ENCODE results near the gene TMEM201.

The TMEM201 gene

DNA sequence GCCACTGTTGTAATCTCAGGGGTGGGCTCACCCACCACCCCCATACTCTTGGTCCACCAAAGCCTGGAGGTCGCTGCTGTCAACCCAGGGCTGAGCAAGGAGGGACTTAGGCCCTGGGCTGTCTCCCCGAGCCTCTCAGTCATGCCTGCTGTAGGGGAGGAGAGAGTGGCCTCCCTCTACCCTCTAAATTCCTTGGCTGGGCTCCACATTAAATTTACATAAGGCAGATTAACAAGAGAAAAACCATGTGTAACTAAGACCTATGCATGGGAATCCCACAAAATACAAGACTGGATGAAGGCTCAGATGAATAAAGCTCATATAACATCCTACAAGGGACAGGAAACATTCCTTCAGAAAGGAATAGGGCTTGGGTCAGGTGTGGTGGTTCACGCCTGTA is 61.1 kb downstream of the TMEM201 start:
- no peak for ATAC-seq (ENCODE audit: insufficient read depth, low read depth)

DNA sequence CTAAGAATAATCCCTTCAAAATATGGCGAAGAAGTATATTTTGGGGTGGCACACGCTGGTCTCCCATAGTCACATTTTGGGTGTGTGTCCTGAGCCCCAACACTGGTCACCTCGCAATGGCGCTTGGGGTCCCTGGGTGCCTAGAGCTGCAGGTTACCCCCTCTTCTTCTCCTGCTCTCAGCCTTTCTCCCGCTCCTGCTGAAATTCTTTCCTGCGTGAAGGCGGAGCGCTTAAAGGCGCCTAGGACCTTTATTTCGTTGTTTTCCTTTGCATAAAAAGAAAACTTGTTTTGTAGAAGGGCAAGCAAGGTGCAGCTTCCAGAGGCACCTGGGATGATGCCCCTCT is 62.5 kb downstream of the TMEM201 start:
- peaks cover 61% of the 10 kb centered on the region for H3K79me2 ChIP-seq (ENCODE audit: insufficient read depth, low read length)
- TF ChIP-seq CTCF (IDR thresholded peaks at IDR 0.05; ENCODE audit: borderline replicate concordance, extremely low read depth, low read length, poor library complexity, severe bottlenecking) (peak; percentile 23), EZH2 (IDR thresholded peaks at IDR 0.05; ENCODE audit: borderline replicate concordance, low read depth, low read length, severe bottlenecking) (no peak)
- peak overlapping the region; percentile 67 to 79 for H3K4me3 ChIP-seq (ENCODE audit: low read depth in 1 of 2, low read length in 2 of 2)
- peaks cover 32% of the 10 kb centered on the region for H4K20me1 ChIP-seq (ENCODE audit: insufficient read depth, low read length)
- peak overlapping the region; percentile 86 for H3K27ac ChIP-seq (ENCODE audit: low read length)
- H3K4me2 ChIP-seq (ENCODE audit: insufficient read depth, low read length), result peak overlapping the region; percentile 96
- H2AFZ ChIP-seq (ENCODE audit: low read depth, low read length), result peak overlapping the region; percentile 71
- H3K36me3 ChIP-seq (ENCODE audit: insufficient read depth, low read length), result peaks cover 6% of the 10 kb centered on the region; the same call in 1 of the 2 replicates
- no peak for DNase-seq
- H3K4me1 ChIP-seq (ENCODE audit: insufficient read depth, low read length), result peaks cover 42% of the 10 kb centered on the region
- ATAC-seq (ENCODE audit: insufficient read depth, low read depth), result no peak
- H3K9me3 ChIP-seq (ENCODE audit: insufficient read depth, low read length, severe bottlenecking), result no peaks in the 10 kb centered on the region
- no peaks in the 10 kb centered on the region for H3K27me3 ChIP-seq (ENCODE audit: insufficient read depth, low read length, poor library complexity)
- peak overlapping the region; percentile 91 for H3K9ac ChIP-seq (ENCODE audit: low read depth, low read length)

More for the DNA sequence above, 61.1 kb downstream of the TMEM201 start:
- peaks cover 38% of the 10 kb centered on the region for H3K4me1 ChIP-seq (ENCODE audit: insufficient read depth, low read length)
- H2AFZ ChIP-seq (ENCODE audit: low read depth, low read length), result no peak overlapping the region
- no peaks in the 10 kb centered on the region for H3K27me3 ChIP-seq (ENCODE audit: insufficient read depth, low read length, poor library complexity)
- H3K4me2 ChIP-seq (ENCODE audit: insufficient read depth, low read length), result no peak overlapping the region
- H3K36me3 ChIP-seq (ENCODE audit: insufficient read depth, low read length), result peaks cover 6% of the 10 kb centered on the region; the same call in 1 of the 2 replicates
- no peak for TF ChIP-seq CTCF (IDR thresholded peaks at IDR 0.05; ENCODE audit: borderline replicate concordance, extremely low read depth, low read length, poor library complexity, severe bottlenecking)
- H3K4me3 ChIP-seq (ENCODE audit: low read depth in 1 of 2, low read length in 2 of 2), result no peak overlapping the region
- H3K27ac ChIP-seq (ENCODE audit: low read length), result peak overlapping the region; percentile 29; the same call in 1 of the 2 replicates
- no peak overlapping the region for H3K9ac ChIP-seq (ENCODE audit: low read depth, low read length)
- H3K9me3 ChIP-seq (ENCODE audit: insufficient read depth, low read length, severe bottlenecking), result no peaks in the 10 kb centered on the region
- H3K79me2 ChIP-seq (ENCODE audit: insufficient read depth, low read length), result peaks cover 46% of the 10 kb centered on the region
- H4K20me1 ChIP-seq (ENCODE audit: insufficient read depth, low read length), result peaks cover 23% of the 10 kb centered on the region
- no peak for DNase-seq

GRCh38 chr1:9651565-9652378 is 63.1 kb downstream of the TMEM201 start, which contains the start of gene PIK3CD:
PIK3CD (plus strand) TSS chr1:9651731; CDS start chr1:9710456, 58,725 bp downstream.
- Histone ChIP-seq H3K27ac (ENCODE audit: low read length) (peak within 1 kb of the TSS; percentile 86), H3K27me3 (ENCODE audit: insufficient read depth, low read length, poor library complexity) (no peaks in the 10 kb centered on the region), H3K79me2 (ENCODE audit: insufficient read depth, low read length) (peaks cover 65% of the 10 kb centered on the region), H3K9ac (ENCODE audit: low read depth, low read length) (peak within 1 kb of the TSS; percentile 91), H4K20me1 (ENCODE audit: insufficient read depth, low read length) (peaks cover 35% of the 10 kb centered on the region), H3K4me2 (ENCODE audit: insufficient read depth, low read length) (peak within 1 kb of the TSS; percentile 96), H3K4me1 (ENCODE audit: insufficient read depth, low read length) (peaks cover 44% of the 10 kb centered on the region), H3K4me3 (ENCODE audit: low read depth in 1 of 2, low read length in 2 of 2) (peak within 1 kb of the TSS; percentile 67 to 79), H3K9me3 (ENCODE audit: insufficient read depth, low read length, severe bottlenecking) (no peaks in the 10 kb centered on the region), H2AFZ (ENCODE audit: low read depth, low read length) (peak within 1 kb of the TSS; percentile 71), H3K36me3 (ENCODE audit: insufficient read depth, low read length) (peaks cover 6% of the 10 kb centered on the region; the same call in 1 of the 2 replicates)
- peak; percentile 72 for DNase-seq
- peak; percentile 77 for ATAC-seq (ENCODE audit: insufficient read depth, low read depth)
- TF ChIP-seq EZH2 (IDR thresholded peaks at IDR 0.05; ENCODE audit: borderline replicate concordance, low read depth, low read length, severe bottlenecking) (no peak), CTCF (IDR thresholded peaks at IDR 0.05; ENCODE audit: borderline replicate concordance, extremely low read depth, low read length, poor library complexity, severe bottlenecking) (no peak)

Measured in DND-41 (cell line).